HL-60 (cell line): ENCODE measurements around the gene CYB5B.

Source experiments
- DNase-seq, 2 experiments: peaks; one replicate each; pipeline ENCODE4 v3.0.0-alpha.2; 2010 to 2020; ENCODE audit warnings: low read depth in 1 of 2, low spot score in 1 of 2
- H3K27ac ChIP-seq: fragments of 250-450 bp; sonication (Bioruptor Pico); replicated peaks from 2 replicates; pipeline ENCODE4 v1.5.1; 2020; ENCODE audit warnings: mild to moderate bottlenecking, moderate library complexity
- H3K27me3 ChIP-seq: fragments of 250-450 bp; sonication (Bioruptor Pico); 2 replicates; pipeline ENCODE4 v1.5.1; 2021; ENCODE audit warnings: mild to moderate bottlenecking, moderate library complexity; ENCODE audit not compliant: insufficient read depth, poor library complexity, severe bottlenecking
- H3K4me3 ChIP-seq: replicated peaks from 2 replicates; pipeline ENCODE4 v1.5.1; 2011; ENCODE audit warnings: mild to moderate bottlenecking, control low read depth, low read length; ENCODE audit not compliant: insufficient read depth
- GABPA ChIP-seq: IDR thresholded peaks from 2 replicates; pipeline ENCODE4 v1.6.1; 2012; ENCODE audit warnings: low read depth
- POLR2AphosphoS5 ChIP-seq: IDR thresholded peaks from 2 replicates; pipeline ENCODE4 v1.6.1; 2012; ENCODE audit warnings: low read depth
- REST ChIP-seq: IDR thresholded peaks from 2 replicates; pipeline ENCODE4 v1.6.1; 2012; ENCODE audit warnings: low read depth; ENCODE audit not compliant: insufficient replicate concordance
- SPI1 ChIP-seq: IDR thresholded peaks from 2 replicates; pipeline ENCODE4 v1.6.1; 2012; ENCODE audit warnings: low read depth, mild to moderate bottlenecking, borderline replicate concordance
- TF ChIP-seq, protein P1 (sequence below): IDR thresholded peaks from one replicate; pipeline ENCODE4 v1.5.1; 2011; ENCODE audit warnings: low read length, control low read depth, inconsistent platforms; ENCODE audit not compliant: insufficient read depth

Gene CYB5B

GRCh38 chr16:69405326-69405725, 19.1 kb upstream of the CYB5B start:
- Histone ChIP-seq H3K27me3 (no peaks in the 10 kb centered on the region), H3K4me3 (no peak overlapping the region), H3K27ac (no peak overlapping the region)
- no peak for TF ChIP-seq POLR2AphosphoS5
- TF ChIP-seq, protein P1, sequence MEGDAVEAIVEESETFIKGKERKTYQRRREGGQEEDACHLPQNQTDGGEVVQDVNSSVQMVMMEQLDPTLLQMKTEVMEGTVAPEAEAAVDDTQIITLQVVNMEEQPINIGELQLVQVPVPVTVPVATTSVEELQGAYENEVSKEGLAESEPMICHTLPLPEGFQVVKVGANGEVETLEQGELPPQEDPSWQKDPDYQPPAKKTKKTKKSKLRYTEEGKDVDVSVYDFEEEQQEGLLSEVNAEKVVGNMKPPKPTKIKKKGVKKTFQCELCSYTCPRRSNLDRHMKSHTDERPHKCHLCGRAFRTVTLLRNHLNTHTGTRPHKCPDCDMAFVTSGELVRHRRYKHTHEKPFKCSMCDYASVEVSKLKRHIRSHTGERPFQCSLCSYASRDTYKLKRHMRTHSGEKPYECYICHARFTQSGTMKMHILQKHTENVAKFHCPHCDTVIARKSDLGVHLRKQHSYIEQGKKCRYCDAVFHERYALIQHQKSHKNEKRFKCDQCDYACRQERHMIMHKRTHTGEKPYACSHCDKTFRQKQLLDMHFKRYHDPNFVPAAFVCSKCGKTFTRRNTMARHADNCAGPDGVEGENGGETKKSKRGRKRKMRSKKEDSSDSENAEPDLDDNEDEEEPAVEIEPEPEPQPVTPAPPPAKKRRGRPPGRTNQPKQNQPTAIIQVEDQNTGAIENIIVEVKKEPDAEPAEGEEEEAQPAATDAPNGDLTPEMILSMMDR, result no peak
- no peak for TF ChIP-seq GABPA
- TF ChIP-seq REST, result no peak
- no peak for TF ChIP-seq SPI1
- no peak for DNase-seq

- H3K27ac ChIP-seq, result no peak overlapping the region
- no peak overlapping the region for H3K4me3 ChIP-seq
- no peaks in the 10 kb centered on the region for H3K27me3 ChIP-seq
- DNase-seq, result no peak
- TF ChIP-seq GABPA (no peak), REST (no peak), SPI1 (no peak), POLR2AphosphoS5 (no peak)
- TF ChIP-seq, protein P1, result no peak
These were observed 18.7 kb upstream of the CYB5B start for GRCh38 chr16:69405757-69406156.

- Histone ChIP-seq H3K4me3 (no peak overlapping the region), H3K27ac (no peak overlapping the region), H3K27me3 (no peaks in the 10 kb centered on the region)
- TF ChIP-seq REST (no peak), GABPA (no peak), POLR2AphosphoS5 (no peak), SPI1 (no peak)
- TF ChIP-seq, protein P1, result no peak
- DNase-seq, result no peak
These were observed 17.6 kb upstream of the CYB5B start for GRCh38 chr16:69406780-69407331.
